HCT116 (cell line): Measurements from ENCODE around the gene SESN3. TPM values are rescaled to one million over a fixed set of nuclear protein-coding genes. Genes with fewer than 3 reads are reported as not detected.
"Not testable (repeated sequence)": the region's sequence is repeated elsewhere in the genome, so short reads cannot be mapped to it uniquely, and the experiment has no call there.

ENCODE experiments used
- ATAC-seq: fragments of 200-7000 bp; cut with Tn5 transposase; 2 replicates; pipeline ENCODE4 v1.9.1; 2020; ENCODE audit warnings: mild to moderate bottlenecking, moderate library complexity
- BruUV-seq: library from RNA; stranded (reverse); fragments of 400-500 nt; replicated peaks from 2 replicates; lab custom pipeline; 2021; lab: Mats Ljungman, UMichigan
- CTCF ChIA-PET: fragments of 300-600 bp; sonication (Branson Sonifier 250); formaldehyde crosslinking; loops from one replicate; lab custom pipeline; 2021; ENCODE audit warnings: antibody characterized with exemption; lab: Charles Lee
- POLR2A ChIA-PET: fragments of 300-600, 350-600 bp; sonication (Branson Sonifier 250); formaldehyde crosslinking; loops from one replicate; lab custom pipeline; 2021; ENCODE audit warnings: antibody characterized with exemption; lab: Charles Lee
- RAD21 ChIA-PET, 2 experiments: fragments of 300-600 bp; sonication (Branson Sonifier 250); formaldehyde crosslinking; loops; one replicate each; lab custom pipeline; 2023; ENCODE audit warnings: low total read pairs in 2 of 2; ENCODE audit not compliant: uncharacterized antibody in 2 of 2, unreplicated experiment in 2 of 2, low non-redundant PET in 1 of 2; lab: Charles Lee
- DNase-seq: peaks from one replicate; pipeline ENCODE4 v3.0.0-alpha.2; 2010; ENCODE audit warnings: low read depth, low spot score
- H2AFZ ChIP-seq: fragments of 200-600 bp; shearing (Covaris generic), sonication (generic); 2 replicates; pipeline ENCODE4 v1.6.1; 2017; ENCODE audit warnings: low read depth, mixed run types, mixed read lengths, antibody characterized with exemption, low read length; ENCODE audit not compliant: poor library complexity, severe bottlenecking
- H3K27ac ChIP-seq: 2 replicates; pipeline ENCODE4 v1.5.1; 2012; ENCODE audit warnings: low read depth, low read length
- H3K27me3 ChIP-seq: fragments of 200-600 bp; sonication (generic); 2 replicates; pipeline ENCODE4 v1.6.1; 2016; ENCODE audit warnings: mixed run types, low read length, mixed read lengths; ENCODE audit not compliant: insufficient read depth
- H3K36me3 ChIP-seq, 2 experiments: fragments of 200-500 bp in 1 of 2; fragments of 200-600 bp in 1 of 2; sonication (Bioruptor generic) in 1 of 2; sonication (generic) in 1 of 2; 2 replicates each; pipeline versions ENCODE4 v1.5.1 to v1.6.1; 2014 to 2016; ENCODE audit warnings: low read length in 2 of 2, inconsistent platforms in 1 of 2, mixed read lengths in 1 of 2, mixed run types in 1 of 2; ENCODE audit not compliant: insufficient read depth in 2 of 2, control insufficient read depth in 1 of 2
- H3K4me1 ChIP-seq, 2 experiments: fragments of 200-600 bp in 1 of 2; sonication (generic) in 1 of 2; 2 replicates each; pipeline versions ENCODE4 v1.5.1 to v1.6.1; 2012 to 2017; ENCODE audit warnings: low read length in 2 of 2, inconsistent platforms in 1 of 2, mild to moderate bottlenecking in 1 of 2, mixed read lengths in 1 of 2, mixed run types in 1 of 2, moderate library complexity in 1 of 2; ENCODE audit not compliant: insufficient read depth in 2 of 2, control insufficient read depth in 1 of 2
- H3K4me2 ChIP-seq: fragments of 200-600 bp; sonication (generic); 2 replicates; pipeline ENCODE4 v1.6.1; 2017; ENCODE audit warnings: mixed run types, low read length, mixed read lengths
- H3K4me3 ChIP-seq, 2 experiments: fragments of 200-600 bp in 1 of 2; sonication (generic) in 1 of 2; replicated peaks in 1 of 2; 2 replicates each; pipeline ENCODE4 v1.5.1; 2011 to 2016; ENCODE audit warnings: low read length in 2 of 2, control low read depth in 1 of 2, low read depth in 1 of 2, mild to moderate bottlenecking in 1 of 2, mixed read lengths in 1 of 2, mixed run types in 1 of 2
- H3K79me2 ChIP-seq: fragments of 200-600 bp; sonication (generic); 2 replicates; pipeline ENCODE4 v1.6.1; 2017; ENCODE audit warnings: mild to moderate bottlenecking, mixed run types, low read length, moderate library complexity, mixed read lengths; ENCODE audit not compliant: insufficient read depth
- H3K9ac ChIP-seq: fragments of 200-600 bp; sonication (generic); 2 replicates; pipeline ENCODE4 v1.6.1; 2016; ENCODE audit warnings: low read length, mixed read lengths
- H3K9me2 ChIP-seq: fragments of 200-600 bp; sonication (generic), shearing (Covaris generic); 2 replicates; pipeline ENCODE4 v1.6.1; 2017; ENCODE audit warnings: mixed run types, mild to moderate bottlenecking, moderate library complexity; ENCODE audit not compliant: insufficient read depth
- H3K9me3 ChIP-seq, 2 experiments: fragments of 200-500 bp in 1 of 2; fragments of 200-600 bp in 1 of 2; sonication (Bioruptor generic) in 1 of 2; sonication (generic) in 1 of 2; 2 replicates each; pipeline ENCODE4 v1.6.1; 2014 to 2017; ENCODE audit warnings: low read length in 2 of 2, mixed read lengths in 2 of 2, inconsistent platforms in 1 of 2, low read depth in 1 of 2, mild to moderate bottlenecking in 1 of 2, mixed run types in 1 of 2, moderate library complexity in 1 of 2; ENCODE audit not compliant: control insufficient read depth in 1 of 2, insufficient read depth in 1 of 2
- H4K20me1 ChIP-seq: fragments of 200-600 bp; sonication (generic), shearing (Covaris generic); 2 replicates; pipeline ENCODE4 v1.6.1; 2017; ENCODE audit warnings: mixed run types, mild to moderate bottlenecking, moderate library complexity; ENCODE audit not compliant: insufficient read depth
- CEBPB ChIP-seq: IDR thresholded peaks from 2 replicates; pipeline ENCODE4 v1.6.1; 2012; ENCODE audit warnings: low read depth
- EGR1 ChIP-seq: IDR thresholded peaks from 2 replicates; pipeline ENCODE4 v1.6.1; 2012; ENCODE audit warnings: low read depth
- ELF1 ChIP-seq: IDR thresholded peaks from 2 replicates; pipeline ENCODE4 v1.6.1; 2012; ENCODE audit warnings: low read depth, borderline replicate concordance
- EZH2phosphoT487 ChIP-seq: fragments of 200-600 bp; IDR thresholded peaks from 2 replicates; pipeline ENCODE4 v1.6.1; 2018; ENCODE audit warnings: antibody characterized with exemption, borderline replicate concordance
- FOSL1 ChIP-seq: IDR thresholded peaks from 2 replicates; pipeline ENCODE4 v1.6.1; 2012; ENCODE audit warnings: low read depth
- RAD21 ChIP-seq: IDR thresholded peaks from 2 replicates; pipeline ENCODE4 v1.6.1; 2012; ENCODE audit warnings: low read depth, mild to moderate bottlenecking
- SP1 ChIP-seq: IDR thresholded peaks from 2 replicates; pipeline ENCODE4 v1.6.1; 2012; ENCODE audit warnings: low read depth
- intact Hi-C: fragments of 100-400 bp; cut with micrococcal nuclease; formaldehyde crosslinking; loops from 2 replicates; pipeline ENCODE4 v1.10.0; 2022
- total RNA-seq: library from RNA; stranded (reverse); gene quantifications from one replicate; pipeline ENCODE4 v1.2.1, GENCODE V29; 2021; ENCODE audit not compliant: unreplicated experiment

Gene SESN3
- total RNA-seq, 1 experiment from 2014 or later = 4.2 TPM

DNA sequence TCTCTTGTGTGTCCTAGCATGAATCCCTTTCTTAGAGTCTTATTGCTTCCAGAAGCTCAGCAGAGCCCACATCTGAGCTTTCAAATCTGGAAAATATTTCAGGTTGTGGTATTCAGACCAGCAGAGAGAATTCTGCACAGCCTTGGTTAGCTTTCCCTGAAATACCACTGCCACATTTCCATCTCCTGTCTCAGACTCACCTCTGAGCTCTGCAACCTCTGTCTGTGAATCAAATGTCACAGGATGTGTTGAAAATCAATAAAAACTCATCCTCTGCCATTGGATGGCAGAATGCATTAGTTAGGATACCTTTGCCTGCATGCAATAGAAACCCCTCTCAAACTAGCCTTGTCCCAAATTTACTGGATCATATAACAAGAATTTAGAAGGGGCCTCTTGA, 93.7 kb downstream of the SESN3 start:
- no peak overlapping the region for H2AFZ ChIP-seq
- POLR2A ChIA-PET = no interaction called here
- H3K9me3 ChIP-seq = no peaks in the 10 kb centered on the region
- no peaks in the 10 kb centered on the region for H3K9me2 ChIP-seq
- H4K20me1 ChIP-seq = no peaks in the 10 kb centered on the region
- no peaks in the 10 kb centered on the region for H3K36me3 ChIP-seq
- no peak overlapping the region for H3K27ac ChIP-seq
- no peaks in the 10 kb centered on the region for H3K79me2 ChIP-seq
- DNase-seq (no peak), ATAC-seq (no peak)
- no peak overlapping the region for H3K9ac ChIP-seq
- H3K4me3 ChIP-seq = no peak overlapping the region
- no peak for TF ChIP-seq EZH2phosphoT487
- TF ChIP-seq EGR1 = no peak
- no peak for TF ChIP-seq CEBPB
- no peak for TF ChIP-seq RAD21
- TF ChIP-seq FOSL1 = no peak
- no peak for TF ChIP-seq SP1
- no peak for TF ChIP-seq ELF1
- no peak overlapping the region for H3K4me2 ChIP-seq
- no peaks in the 10 kb centered on the region for H3K27me3 ChIP-seq
- RAD21 ChIA-PET = interaction anchor here in 1 of 2 experiments (0.6 kb wide), 1 partner anchor 41 kb away, joined by 8 read pairs; no protein-coding TSS in a partner anchor
- intact Hi-C loops = loop anchor here (5.0 kb wide), 1 partner anchor 515 kb away; no protein-coding TSS in a partner anchor
- BruUV-seq = no TSS peak
- H3K4me1 ChIP-seq = peaks cover 15 to 18% of the 10 kb centered on the region in 2 experiments; a peak in 2 of 4 replicates
- CTCF ChIA-PET = interaction anchor here (1.0 to 1.3 kb wide), 2 partner anchors 11 to 69 kb away, joined by 3 to 4 read pairs; no protein-coding TSS in a partner anchor

DNA sequence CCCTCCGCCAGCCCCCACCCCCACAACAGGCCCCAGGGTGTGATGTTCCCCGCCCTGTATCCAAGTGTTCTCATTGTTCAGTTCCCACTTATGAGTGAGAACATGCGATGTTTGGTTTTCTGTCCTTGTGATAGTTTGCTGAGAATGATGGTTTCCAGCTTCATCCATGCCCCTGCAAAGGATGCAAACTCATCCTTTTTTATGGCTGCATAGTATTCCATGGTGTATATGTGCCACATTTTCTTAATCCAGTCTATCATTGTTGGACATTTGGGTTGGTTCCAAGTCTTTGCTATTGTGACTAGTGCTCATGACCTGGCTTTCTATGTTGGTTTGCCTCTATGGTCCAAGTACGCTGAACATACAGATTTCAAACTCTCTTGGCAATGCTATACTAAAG, 94.3 kb downstream of the SESN3 start:
- ChIA-PET CTCF (interaction anchor here (1.3 kb wide), 2 partner anchors 12 to 68 kb away, joined by 3 read pairs; no protein-coding TSS in a partner anchor), RAD21 (interaction anchor here in 1 of 2 experiments (0.6 kb wide), 1 partner anchor 41 kb away, joined by 8 read pairs; no protein-coding TSS in a partner anchor)
- H3K27ac ChIP-seq, H3K4me2 ChIP-seq, H3K4me3 ChIP-seq, BruUV-seq, H3K36me3 ChIP-seq, POLR2A ChIA-PET, DNase-seq, H3K27me3 ChIP-seq, H3K9ac ChIP-seq, ATAC-seq, H3K79me2 ChIP-seq, H2AFZ ChIP-seq, H4K20me1 ChIP-seq, H3K9me3 ChIP-seq, H3K9me2 ChIP-seq: not testable (repeated sequence)
- H3K4me1 ChIP-seq = peaks cover 16 to 18% of the 10 kb centered on the region in 2 experiments; a peak in 2 of 4 replicates
- intact Hi-C loops = loop anchor here (5.0 kb wide), 1 partner anchor 514 kb away; no protein-coding TSS in a partner anchor
